ENCODE data around the gene NR2C2AP.

DNA sequence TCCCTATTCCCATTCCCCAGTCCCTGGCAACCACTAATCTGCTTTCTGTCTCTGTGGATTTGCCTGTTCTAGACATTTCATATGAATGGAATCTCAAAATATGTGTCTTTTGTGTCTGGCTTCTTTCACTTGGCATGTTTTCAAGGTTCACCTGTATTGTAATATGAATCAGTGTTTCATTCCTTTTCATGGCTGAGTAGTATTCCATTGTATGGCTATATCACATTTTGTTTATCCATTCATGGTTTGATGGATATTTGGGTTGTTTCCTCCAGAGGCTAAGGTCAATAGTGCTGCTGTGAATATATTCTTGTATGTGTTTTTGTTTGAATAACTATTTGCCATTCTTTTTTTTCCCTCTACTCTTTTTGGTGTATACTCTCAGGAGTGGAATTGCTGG is 33.0 kb upstream of the NR2C2AP start:
- TF ChIP-seq EZH2 (IDR thresholded peaks at IDR 0.05; ENCODE audit: insufficient read depth, poor library complexity, severe bottlenecking) (no peak), EZH2phosphoT487 (IDR thresholded peaks at IDR 0.05; ENCODE audit: insufficient read depth, low read depth) (no peak)

Data from GM23248 (cell line).